ENCODE measurements around the gene TMEM43. TPM values are rescaled to one million over a fixed set of nuclear protein-coding genes. Genes with fewer than 3 reads are reported as not detected.

The TMEM43 gene
- total and polyA plus RNA-seq, 4 donors, result 42.7 to 79.3 (median 48.9) TPM

DNA sequence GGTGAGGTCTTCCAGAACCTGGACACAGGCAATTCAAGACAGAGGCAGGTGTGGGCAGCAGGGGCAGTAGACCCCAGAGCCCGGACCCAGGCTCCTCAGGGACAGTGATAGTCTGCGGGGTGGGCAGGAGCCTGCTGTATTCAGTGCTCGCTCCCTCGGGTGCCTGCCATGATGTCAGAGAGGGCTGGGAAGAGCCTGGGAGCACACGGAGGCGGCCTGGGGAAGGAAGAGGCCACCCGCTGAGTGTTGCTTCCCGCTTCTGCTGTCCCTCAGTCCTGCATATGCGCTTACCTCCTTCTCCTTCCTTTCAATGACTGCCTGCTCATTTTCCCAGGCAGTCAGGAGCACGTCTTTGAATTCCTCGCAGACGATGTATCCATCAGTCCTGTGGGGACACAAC is 22.8 kb downstream of the TMEM43 start:
- no peak overlapping the region for H3K4me3 ChIP-seq (ENCODE audit: low read depth, low read length)
- 80% methylated on average over 11 of the region's 12 CpGs for WGBS (ENCODE audit: insufficient coverage)
- no peaks in the 10 kb centered on the region for H3K27me3 ChIP-seq (ENCODE audit: control insufficient read depth, insufficient read depth, low read length)
- H3K4me1 ChIP-seq (ENCODE audit: control insufficient read depth, insufficient read depth, low read length), result peaks cover 26% of the 10 kb centered on the region
- no peak overlapping the region for H3K27ac ChIP-seq (ENCODE audit: low read depth, low read length)
- no peak for DNase-seq (ENCODE audit: low read depth in 4 of 6, low spot score in 6 of 6)
- peaks cover 64% of the 10 kb centered on the region for H3K36me3 ChIP-seq (ENCODE audit: control insufficient read depth, insufficient read depth, low read length)
- H3K9me3 ChIP-seq (ENCODE audit: control insufficient read depth, insufficient read depth, low read length), result no peaks in the 10 kb centered on the region

- peak in 2 of 6 donors; percentile 55 to 83 for DNase-seq (ENCODE audit: low read depth in 4 of 6, low spot score in 6 of 6)
- Histone ChIP-seq H3K9me3 (ENCODE audit: control insufficient read depth, insufficient read depth, low read length) (no peaks in the 10 kb centered on the region), H3K36me3 (ENCODE audit: control insufficient read depth, insufficient read depth, low read length) (peaks cover 68% of the 10 kb centered on the region), H3K27me3 (ENCODE audit: control insufficient read depth, insufficient read depth, low read length) (no peaks in the 10 kb centered on the region), H3K4me3 (ENCODE audit: low read depth, low read length) (no peak overlapping the region), H3K4me1 (ENCODE audit: control insufficient read depth, insufficient read depth, low read length) (peaks cover 26% of the 10 kb centered on the region), H3K27ac (ENCODE audit: low read depth, low read length) (no peak overlapping the region)
- WGBS (ENCODE audit: insufficient coverage), result 73% methylated on average over 28 of the region's 28 CpGs
Observed at GRCh38 chr3:14148041-14148985, 23.5 kb downstream of the TMEM43 start.

DNA sequence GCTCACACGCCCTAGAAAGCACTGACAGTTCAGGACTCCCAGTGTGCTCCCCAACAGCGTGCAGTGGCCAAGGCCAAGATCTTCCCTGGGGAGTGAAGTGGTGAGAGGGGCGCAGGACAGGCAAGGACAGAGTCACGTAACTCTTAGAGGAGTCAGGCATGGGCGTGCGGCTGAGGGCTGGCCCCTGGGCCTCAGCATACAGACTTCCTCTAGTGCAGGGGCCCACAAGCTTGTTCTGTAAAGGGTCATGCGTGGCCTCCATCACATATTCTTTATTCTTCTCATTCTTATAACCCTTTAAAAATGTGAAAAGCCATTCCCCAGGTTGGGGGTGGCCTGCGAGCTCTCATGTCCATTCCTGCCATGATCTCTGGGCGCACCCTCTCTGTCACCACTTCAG is 25.2 kb downstream of the TMEM43 start:
- Histone ChIP-seq H3K4me3 (ENCODE audit: low read depth, low read length) (no peak overlapping the region), H3K27ac (ENCODE audit: low read depth, low read length) (no peak overlapping the region), H3K27me3 (ENCODE audit: control insufficient read depth, insufficient read depth, low read length) (no peaks in the 10 kb centered on the region), H3K9me3 (ENCODE audit: control insufficient read depth, insufficient read depth, low read length) (no peaks in the 10 kb centered on the region), H3K36me3 (ENCODE audit: control insufficient read depth, insufficient read depth, low read length) (peaks cover 83% of the 10 kb centered on the region), H3K4me1 (ENCODE audit: control insufficient read depth, insufficient read depth, low read length) (peaks cover 17% of the 10 kb centered on the region)
- no peak for DNase-seq (ENCODE audit: low read depth in 4 of 6, low spot score in 6 of 6)
- WGBS (ENCODE audit: insufficient coverage), result 95% methylated on average over 8 of the region's 9 CpGs

DNA sequence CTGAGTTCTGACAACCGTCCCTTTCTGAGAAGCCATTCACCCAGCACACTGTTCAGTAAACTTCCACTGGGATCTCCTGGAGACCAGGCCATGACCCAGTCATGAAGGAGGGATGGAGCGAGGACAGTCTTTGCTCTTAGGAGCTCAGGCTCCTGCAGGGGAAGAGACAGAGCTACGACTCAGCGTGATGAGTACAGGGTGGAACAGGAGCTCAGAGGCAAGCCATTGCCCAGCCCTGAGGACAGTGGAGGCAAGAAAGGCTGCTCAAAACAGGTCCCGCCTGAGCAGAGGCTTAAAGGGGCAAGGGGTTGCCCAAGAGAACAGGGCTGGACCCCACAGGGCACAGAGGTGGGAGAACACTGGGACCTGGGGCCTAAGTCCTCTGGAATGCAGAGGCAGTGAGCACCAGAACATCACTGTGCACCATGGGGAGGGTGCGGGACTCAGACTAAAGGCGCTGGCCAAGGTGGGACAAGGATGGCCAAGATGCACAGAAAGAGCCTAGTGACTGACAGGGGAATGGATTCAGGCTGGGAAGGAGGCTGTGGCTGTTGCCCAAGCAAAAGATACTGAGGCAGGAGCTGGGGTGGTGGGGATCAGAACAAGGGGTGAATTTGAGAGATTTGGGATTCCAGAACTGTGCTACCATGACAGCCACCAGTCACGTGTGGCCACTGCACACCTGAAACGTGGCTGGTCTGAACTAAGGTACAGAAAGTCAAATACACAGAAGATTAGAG is 25.8 kb downstream of the TMEM43 start:
- H3K4me1 ChIP-seq (ENCODE audit: control insufficient read depth, insufficient read depth, low read length), result peaks cover 13% of the 10 kb centered on the region
- no peak for DNase-seq (ENCODE audit: low read depth in 4 of 6, low spot score in 6 of 6)
- H3K9me3 ChIP-seq (ENCODE audit: control insufficient read depth, insufficient read depth, low read length), result no peaks in the 10 kb centered on the region
- H3K36me3 ChIP-seq (ENCODE audit: control insufficient read depth, insufficient read depth, low read length), result peaks cover 78% of the 10 kb centered on the region
- WGBS (ENCODE audit: insufficient coverage), result 93% methylated on average over 7 of the region's 9 CpGs
- no peaks in the 10 kb centered on the region for H3K27me3 ChIP-seq (ENCODE audit: control insufficient read depth, insufficient read depth, low read length)
- no peak overlapping the region for H3K27ac ChIP-seq (ENCODE audit: low read depth, low read length)
- H3K4me3 ChIP-seq (ENCODE audit: low read depth, low read length), result no peak overlapping the region

DNA sequence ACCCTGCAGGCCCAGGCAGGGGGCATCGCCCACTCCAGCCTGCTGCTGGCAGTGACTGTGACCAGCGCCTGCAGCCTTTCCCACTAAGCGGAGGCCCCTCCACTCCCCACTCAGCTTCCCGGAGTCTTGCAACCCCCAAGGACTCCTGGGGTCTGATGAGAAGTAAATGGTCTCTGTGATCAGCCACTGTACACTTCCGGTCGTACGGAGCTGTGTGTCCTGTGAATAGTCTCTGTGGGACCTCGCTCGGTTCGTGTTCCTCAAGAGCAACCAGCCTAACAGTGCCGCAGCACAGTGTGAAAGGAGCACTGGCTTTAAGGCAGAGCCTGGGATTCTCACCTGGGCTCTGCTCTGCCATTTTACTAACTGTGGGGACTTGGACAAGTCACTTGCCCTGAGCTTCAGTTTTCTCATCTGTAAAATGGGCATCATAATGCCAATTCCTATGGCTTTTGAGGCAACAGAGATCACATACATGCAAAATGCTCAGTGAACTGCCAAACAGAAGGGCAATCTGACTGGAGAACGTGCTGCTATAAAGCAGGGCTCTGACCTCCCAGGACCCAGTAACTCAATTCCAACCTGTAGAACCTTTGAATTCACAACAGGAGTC is 26.7 kb downstream of the TMEM43 start:
- Histone ChIP-seq H3K27ac (ENCODE audit: low read depth, low read length) (no peak overlapping the region), H3K4me1 (ENCODE audit: control insufficient read depth, insufficient read depth, low read length) (peaks cover 11% of the 10 kb centered on the region), H3K9me3 (ENCODE audit: control insufficient read depth, insufficient read depth, low read length) (no peaks in the 10 kb centered on the region), H3K36me3 (ENCODE audit: control insufficient read depth, insufficient read depth, low read length) (peaks cover 73% of the 10 kb centered on the region), H3K4me3 (ENCODE audit: low read depth, low read length) (no peak overlapping the region), H3K27me3 (ENCODE audit: control insufficient read depth, insufficient read depth, low read length) (no peaks in the 10 kb centered on the region)
- 87% methylated on average over 10 of the region's 12 CpGs for WGBS (ENCODE audit: insufficient coverage)
- DNase-seq (ENCODE audit: low read depth in 4 of 6, low spot score in 6 of 6), result no peak

DNA sequence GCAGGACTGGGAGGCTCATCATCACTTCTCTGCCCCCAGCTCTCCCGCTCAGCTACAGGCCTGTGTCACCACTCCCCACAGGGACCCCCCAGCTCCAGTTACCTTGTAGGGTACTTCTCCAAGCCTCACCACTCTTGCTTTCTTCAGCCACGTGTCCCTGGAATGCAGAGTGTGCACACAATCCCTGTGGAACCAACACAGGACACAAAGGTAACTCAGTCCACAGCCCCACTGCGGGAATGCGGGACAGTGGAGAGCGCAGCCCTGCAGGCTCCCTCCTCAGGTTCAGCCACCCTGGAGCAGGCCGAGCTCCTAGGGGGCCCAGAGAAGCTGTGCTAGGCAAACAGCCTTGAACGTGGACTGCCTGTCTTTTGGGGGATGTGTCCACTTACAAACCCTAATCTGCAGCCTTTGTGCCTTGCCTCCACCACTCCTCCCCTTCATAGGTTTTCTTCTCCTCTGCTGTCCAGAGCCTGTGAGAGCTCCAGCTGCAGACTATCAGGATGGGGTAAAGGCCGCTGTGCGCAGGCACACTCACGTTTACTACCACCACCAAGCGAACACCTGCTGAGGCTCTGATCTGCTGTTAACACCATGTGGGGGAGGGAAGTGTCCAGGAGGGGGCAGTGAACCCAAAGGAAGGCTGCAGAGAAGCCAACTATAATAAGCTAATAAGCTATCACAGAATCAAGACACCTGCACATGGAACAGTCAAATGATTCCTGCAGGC is 27.5 kb downstream of the TMEM43 start:
- DNase-seq (ENCODE audit: low read depth in 4 of 6, low spot score in 6 of 6), result no peak
- Histone ChIP-seq H3K4me3 (ENCODE audit: low read depth, low read length) (no peak overlapping the region), H3K27ac (ENCODE audit: low read depth, low read length) (no peak overlapping the region), H3K9me3 (ENCODE audit: control insufficient read depth, insufficient read depth, low read length) (no peaks in the 10 kb centered on the region), H3K27me3 (ENCODE audit: control insufficient read depth, insufficient read depth, low read length) (no peaks in the 10 kb centered on the region), H3K4me1 (ENCODE audit: control insufficient read depth, insufficient read depth, low read length) (peaks cover 11% of the 10 kb centered on the region), H3K36me3 (ENCODE audit: control insufficient read depth, insufficient read depth, low read length) (peaks cover 67% of the 10 kb centered on the region)
- WGBS (ENCODE audit: insufficient coverage), result 88% methylated on average over 7 of the region's 11 CpGs

GRCh38 chr3:14152963-14153355 is 28.1 kb downstream of the TMEM43 start:
- Histone ChIP-seq H3K27me3 (ENCODE audit: control insufficient read depth, insufficient read depth, low read length) (no peaks in the 10 kb centered on the region), H3K4me1 (ENCODE audit: control insufficient read depth, insufficient read depth, low read length) (peaks cover 5% of the 10 kb centered on the region), H3K36me3 (ENCODE audit: control insufficient read depth, insufficient read depth, low read length) (peaks cover 64% of the 10 kb centered on the region), H3K9me3 (ENCODE audit: control insufficient read depth, insufficient read depth, low read length) (no peaks in the 10 kb centered on the region), H3K27ac (ENCODE audit: low read depth, low read length) (no peak overlapping the region), H3K4me3 (ENCODE audit: low read depth, low read length) (no peak overlapping the region)
- DNase-seq (ENCODE audit: low read depth in 4 of 6, low spot score in 6 of 6), result no peak
- 83% methylated on average over 4 of the region's 4 CpGs for WGBS (ENCODE audit: insufficient coverage)

DNA sequence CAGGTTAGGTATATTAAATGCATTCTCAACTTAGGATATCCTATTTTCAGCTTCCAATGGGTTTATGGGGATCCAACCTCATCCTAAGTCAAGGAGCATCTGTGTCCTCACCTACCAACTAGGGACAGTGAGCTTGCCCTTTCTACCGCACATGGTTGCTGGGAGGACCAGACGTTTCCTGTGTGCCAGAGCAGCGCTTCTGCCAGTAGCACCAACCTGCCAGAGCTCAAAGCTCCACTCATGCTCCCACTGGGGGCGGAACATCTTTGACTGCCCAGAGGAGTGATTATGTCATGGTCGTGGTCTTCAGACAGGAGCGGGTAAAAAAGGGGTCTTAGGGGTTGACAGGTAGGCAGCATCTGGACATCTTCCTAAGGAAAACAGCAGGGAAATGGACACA is 28.8 kb downstream of the TMEM43 start:
- H3K4me3 ChIP-seq (ENCODE audit: low read depth, low read length), result no peak overlapping the region
- H3K9me3 ChIP-seq (ENCODE audit: control insufficient read depth, insufficient read depth, low read length), result no peaks in the 10 kb centered on the region
- H3K27me3 ChIP-seq (ENCODE audit: control insufficient read depth, insufficient read depth, low read length), result no peaks in the 10 kb centered on the region
- DNase-seq (ENCODE audit: low read depth in 4 of 6, low spot score in 6 of 6), result no peak
- H3K27ac ChIP-seq (ENCODE audit: low read depth, low read length), result no peak overlapping the region
- WGBS (ENCODE audit: insufficient coverage), result 93% methylated on average over 3 of the region's 6 CpGs
- peaks cover 2% of the 10 kb centered on the region for H3K4me1 ChIP-seq (ENCODE audit: control insufficient read depth, insufficient read depth, low read length)
- H3K36me3 ChIP-seq (ENCODE audit: control insufficient read depth, insufficient read depth, low read length), result peaks cover 64% of the 10 kb centered on the region

GRCh38 chr3:14154276-14154675 is 29.4 kb downstream of the TMEM43 start:
- no peak for DNase-seq (ENCODE audit: low read depth in 4 of 6, low spot score in 6 of 6)
- Histone ChIP-seq H3K27me3 (ENCODE audit: control insufficient read depth, insufficient read depth, low read length) (no peaks in the 10 kb centered on the region), H3K4me1 (ENCODE audit: control insufficient read depth, insufficient read depth, low read length) (no peaks in the 10 kb centered on the region), H3K27ac (ENCODE audit: low read depth, low read length) (no peak overlapping the region), H3K36me3 (ENCODE audit: control insufficient read depth, insufficient read depth, low read length) (peaks cover 64% of the 10 kb centered on the region), H3K4me3 (ENCODE audit: low read depth, low read length) (no peak overlapping the region), H3K9me3 (ENCODE audit: control insufficient read depth, insufficient read depth, low read length) (no peaks in the 10 kb centered on the region)
- WGBS (ENCODE audit: insufficient coverage), result 89% methylated on average over 5 of the region's 5 CpGs

Data from spinal cord (tissue), 10 donors.